ENCODE results near the gene BAIAP3. TPM values are rescaled to one million over a fixed set of nuclear protein-coding genes. Genes with fewer than 3 reads are reported as not detected.

BAIAP3 gene
- total RNA-seq, 1 experiment from 2014 or later = 6.8 TPM

DNA sequence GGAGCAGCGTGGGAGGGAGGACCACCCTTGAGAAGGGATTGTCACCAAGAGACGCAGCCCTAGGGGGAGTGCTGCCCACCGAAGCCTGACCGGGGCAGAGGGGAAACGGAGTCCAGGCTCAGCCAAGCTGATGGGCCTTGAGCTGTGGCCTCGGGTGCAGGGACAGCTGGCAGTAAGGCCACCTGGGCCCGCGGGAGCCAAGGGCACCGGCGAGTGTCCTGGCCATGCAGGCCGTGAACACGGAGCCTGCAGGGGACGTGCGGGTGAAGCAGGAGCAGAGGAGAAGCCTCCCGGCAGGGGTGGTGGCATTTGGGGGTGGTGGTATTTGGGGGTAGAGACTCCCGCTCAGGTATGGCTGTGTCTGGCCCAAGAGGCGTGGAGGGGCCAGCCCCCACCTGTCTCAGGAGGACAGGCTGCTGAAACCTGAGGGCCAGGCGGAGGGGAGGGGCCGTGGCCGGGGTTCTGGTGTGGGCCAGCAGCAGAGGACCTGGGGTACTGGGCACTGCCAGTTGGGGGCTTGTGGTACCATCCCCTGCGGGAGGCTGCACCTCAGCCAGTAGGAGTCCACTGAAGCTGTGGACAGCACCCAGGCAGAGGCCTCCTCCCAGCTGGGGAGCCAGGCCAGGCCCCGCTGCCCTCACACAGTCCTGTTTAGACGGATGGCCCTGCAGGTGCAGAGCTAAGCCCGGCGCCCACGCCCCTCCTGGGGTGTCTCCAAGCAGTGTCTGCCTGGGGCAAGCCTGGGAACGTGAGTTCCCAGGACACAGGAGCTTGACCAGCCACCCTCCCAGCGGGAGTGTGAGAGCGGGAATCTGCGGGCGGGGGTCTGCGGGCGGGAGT lies 22.8 kb downstream of the BAIAP3 start:
- H3K4me3 Mint-ChIP-seq = no peak overlapping the region
- H4K5ac ChIP-seq (ENCODE audit: insufficient read length, low read depth, low read length) = no peak overlapping the region
- no peaks in the 10 kb centered on the region for H3K4me1 ChIP-seq (ENCODE audit: insufficient read depth, low read length)
- H4K8ac ChIP-seq (replicated peaks; ENCODE audit: insufficient read length, low read depth, low read length) = no peak overlapping the region
- no peak overlapping the region for H3T11ph ChIP-seq (ENCODE audit: low read length)
- no peak overlapping the region; a peak in 1 of 7 replicates for H3K27ac Mint-ChIP-seq
- no peaks in the 10 kb centered on the region for H4K20me1 ChIP-seq (ENCODE audit: control insufficient read depth, insufficient read depth, insufficient read length)
- no peak overlapping the region for H3K27ac ChIP-seq (ENCODE audit: insufficient read length, low read depth, low read length)
- no peaks in the 10 kb centered on the region for H3K27me3 Mint-ChIP-seq (ENCODE audit: low read depth)
- peaks cover 3% of the 10 kb centered on the region for H3K23me2 ChIP-seq (ENCODE audit: insufficient read length, low read depth, low read length, poor library complexity, severe bottlenecking)
- no peak overlapping the region for H3K18ac ChIP-seq (ENCODE audit: insufficient read length, low read depth, low read length)
- TF ChIP-seq, protein P1, sequence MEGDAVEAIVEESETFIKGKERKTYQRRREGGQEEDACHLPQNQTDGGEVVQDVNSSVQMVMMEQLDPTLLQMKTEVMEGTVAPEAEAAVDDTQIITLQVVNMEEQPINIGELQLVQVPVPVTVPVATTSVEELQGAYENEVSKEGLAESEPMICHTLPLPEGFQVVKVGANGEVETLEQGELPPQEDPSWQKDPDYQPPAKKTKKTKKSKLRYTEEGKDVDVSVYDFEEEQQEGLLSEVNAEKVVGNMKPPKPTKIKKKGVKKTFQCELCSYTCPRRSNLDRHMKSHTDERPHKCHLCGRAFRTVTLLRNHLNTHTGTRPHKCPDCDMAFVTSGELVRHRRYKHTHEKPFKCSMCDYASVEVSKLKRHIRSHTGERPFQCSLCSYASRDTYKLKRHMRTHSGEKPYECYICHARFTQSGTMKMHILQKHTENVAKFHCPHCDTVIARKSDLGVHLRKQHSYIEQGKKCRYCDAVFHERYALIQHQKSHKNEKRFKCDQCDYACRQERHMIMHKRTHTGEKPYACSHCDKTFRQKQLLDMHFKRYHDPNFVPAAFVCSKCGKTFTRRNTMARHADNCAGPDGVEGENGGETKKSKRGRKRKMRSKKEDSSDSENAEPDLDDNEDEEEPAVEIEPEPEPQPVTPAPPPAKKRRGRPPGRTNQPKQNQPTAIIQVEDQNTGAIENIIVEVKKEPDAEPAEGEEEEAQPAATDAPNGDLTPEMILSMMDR (conservative IDR thresholded peaks at IDR 0.05) = no peak
- H3K56ac ChIP-seq (ENCODE audit: insufficient read length, low read depth, low read length) = no peak overlapping the region
- no peak overlapping the region; the same call in 1 of the 2 replicates for H3K14ac ChIP-seq (ENCODE audit: insufficient read depth, low read length)
- no peak overlapping the region for H2BK12ac ChIP-seq (ENCODE audit: insufficient read length, low read depth, low read length)
- H3K27me3 ChIP-seq (ENCODE audit: insufficient read depth, low read length) = no peaks in the 10 kb centered on the region
- no peaks in the 10 kb centered on the region for H3K9me3 ChIP-seq (ENCODE audit: control insufficient read depth, low read depth, low read length)
- no peak overlapping the region for H2BK15ac ChIP-seq (ENCODE audit: low read depth, low read length)
- H3K79me2 ChIP-seq (ENCODE audit: insufficient read depth, low read length) = peaks cover 2% of the 10 kb centered on the region; the same call in 1 of the 2 replicates
- no CpG with 5 or more reads among the region's 33 CpGs for WGBS (ENCODE audit: extremely low coverage, insufficient read length, low lambda C conversion rate)
- H3K36me3 Mint-ChIP-seq (ENCODE audit: insufficient read depth in 1 of 3, low read depth in 3 of 3) = peaks cover 2 to 10% (median 4%) of the 10 kb centered on the region in 3 experiments; a peak in 4 of 7 replicates
- H3K9ac ChIP-seq (ENCODE audit: extremely low read depth, insufficient read length, low read length) = no peak overlapping the region
- DNase-seq = no peak
- no peak overlapping the region for H2BK20ac ChIP-seq (ENCODE audit: low read depth, low read length, poor library complexity, severe bottlenecking)
- no peak overlapping the region for H2AFZ ChIP-seq (ENCODE audit: low read length)
- peaks cover 4 to 9% of the 10 kb centered on the region in 2 experiments for H3K4me1 Mint-ChIP-seq
- H2BK5ac ChIP-seq (ENCODE audit: insufficient read length, low read length) = no peak overlapping the region
- no peak overlapping the region for H3K4me2 ChIP-seq (ENCODE audit: insufficient read depth, insufficient read length, low read length)
- H3K9me3 Mint-ChIP-seq = no peaks in the 10 kb centered on the region; a peak in 1 of 5 replicates
- H2BK120ac ChIP-seq (ENCODE audit: low read depth, low read length, poor library complexity, severe bottlenecking) = no peak overlapping the region
- H3K4ac ChIP-seq (ENCODE audit: low read depth, low read length) = no peak overlapping the region
- H4K91ac ChIP-seq (ENCODE audit: insufficient read length, low read depth, low read length) = no peak overlapping the region
- no peak overlapping the region for H3K23ac ChIP-seq (ENCODE audit: insufficient read length, low read depth, low read length)
- no peak overlapping the region for H2AK5ac ChIP-seq (ENCODE audit: insufficient read length, low read length)
- no peaks in the 10 kb centered on the region for H3K79me1 ChIP-seq (ENCODE audit: insufficient read depth, low read depth, low read length, poor library complexity, severe bottlenecking)

All from H9 (cell line).